ENCODE results near the gene TFDP1. TPM values are rescaled to one million over a fixed set of nuclear protein-coding genes. Genes with fewer than 3 reads are reported as not detected.

The TFDP1 gene
- polyA plus RNA-seq, 3 donors: 30.3 to 54.0 (median 37.6) TPM

DNA sequence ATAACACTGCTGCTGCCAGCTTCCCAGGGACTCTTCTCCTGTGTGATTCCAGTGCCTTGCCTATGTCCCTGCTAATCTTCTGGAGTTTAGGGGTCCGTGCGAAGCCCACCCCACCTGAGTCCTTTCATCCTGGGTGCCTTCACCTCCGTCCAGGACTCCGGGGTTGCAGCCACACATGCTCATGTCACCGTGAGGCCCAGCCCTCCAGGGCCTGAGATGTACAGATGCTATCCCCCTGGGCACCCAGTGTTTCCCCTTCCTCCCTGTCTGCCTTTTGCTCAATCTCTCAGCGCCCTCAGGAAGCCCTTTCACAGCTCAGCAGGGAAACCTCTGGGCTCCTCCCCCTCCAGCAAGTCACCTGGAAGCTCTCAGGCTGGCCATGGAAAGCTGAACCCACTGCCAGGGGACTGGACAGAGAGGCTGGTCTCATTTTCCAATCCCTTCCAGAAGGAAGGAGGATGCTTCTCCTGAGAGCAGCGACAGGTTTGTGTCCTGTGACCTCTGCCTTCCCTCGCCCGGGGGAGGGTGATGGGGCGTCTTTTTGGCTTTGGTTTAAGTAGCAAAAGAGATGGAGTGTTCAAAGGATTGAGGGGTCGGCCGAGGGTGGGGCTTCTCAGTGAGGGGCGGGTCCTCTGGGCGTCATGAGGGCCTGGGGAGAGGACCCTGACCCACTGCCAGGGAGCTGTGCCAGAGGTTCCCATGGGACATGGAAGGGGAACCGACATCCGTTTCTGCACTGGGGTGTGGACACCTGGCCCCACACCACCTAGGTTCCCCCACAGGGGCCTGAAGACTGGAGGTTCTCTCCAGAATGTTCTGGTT lies 30.8 kb upstream of the TFDP1 start:
- DNase-seq: no peak
- Histone ChIP-seq H3K4me2 (replicated peaks; ENCODE audit: extremely low read depth, low read length, poor library complexity, severe bottlenecking) (no peak overlapping the region), H4K20me1 (ENCODE audit: insufficient read depth, low read length) (no peaks in the 10 kb centered on the region), H3K9ac (ENCODE audit: insufficient read depth, low read length, poor library complexity, severe bottlenecking) (no peak overlapping the region), H2AFZ (ENCODE audit: insufficient read depth, low read depth, low read length, poor library complexity, severe bottlenecking) (no peak overlapping the region), H3K9me3 (replicated peaks in 1 of 2; ENCODE audit: control insufficient read depth in 1 of 2, insufficient read depth in 1 of 2, low read length in 2 of 2) (no peaks in the 10 kb centered on the region), H3K79me2 (ENCODE audit: insufficient read depth, low read length) (no peaks in the 10 kb centered on the region), H3K36me3 (replicated peaks in 1 of 2; ENCODE audit: control insufficient read depth in 1 of 2, insufficient read depth in 2 of 2, low read length in 2 of 2) (peaks cover 37 to 54% of the 10 kb centered on the region in 2 donors), H3K27ac (ENCODE audit: low read depth in 1 of 2, low read length in 2 of 2) (peak overlapping the region; percentile 26 to 46), H3K4me1 (ENCODE audit: control insufficient read depth in 1 of 2, insufficient read depth in 2 of 2, low read length in 2 of 2) (peaks cover 31 to 35% of the 10 kb centered on the region in 2 donors), H3K27me3 (ENCODE audit: control insufficient read depth in 2 of 2, insufficient read depth in 2 of 2, low read length in 2 of 2) (no peaks in the 10 kb centered on the region), H3K4me3 (replicated peaks in 1 of 3; ENCODE audit: low read depth in 2 of 3, low read length in 3 of 3) (no peak overlapping the region)
- Mint-ChIP-seq H3K27me3 (ENCODE audit: low read depth in 3 of 3) (peaks cover 0 to 7% (median 0%) of the 10 kb centered on the region in 3 donors), H3K36me3 (peaks cover 47 to 62% of the 10 kb centered on the region in 2 donors), H3K9me3 (peaks cover 0 to 10% (median 3%) of the 10 kb centered on the region in 7 donors), H3K4me1 (peaks cover 46% of the 10 kb centered on the region), H3K27ac (peak overlapping the region in 6 of 7 donors; percentile 57 to 81 (median 70)), H3K4me3 (peak overlapping the region in 1 of 2 donors; percentile 35)
- TF ChIP-seq, protein P1, sequence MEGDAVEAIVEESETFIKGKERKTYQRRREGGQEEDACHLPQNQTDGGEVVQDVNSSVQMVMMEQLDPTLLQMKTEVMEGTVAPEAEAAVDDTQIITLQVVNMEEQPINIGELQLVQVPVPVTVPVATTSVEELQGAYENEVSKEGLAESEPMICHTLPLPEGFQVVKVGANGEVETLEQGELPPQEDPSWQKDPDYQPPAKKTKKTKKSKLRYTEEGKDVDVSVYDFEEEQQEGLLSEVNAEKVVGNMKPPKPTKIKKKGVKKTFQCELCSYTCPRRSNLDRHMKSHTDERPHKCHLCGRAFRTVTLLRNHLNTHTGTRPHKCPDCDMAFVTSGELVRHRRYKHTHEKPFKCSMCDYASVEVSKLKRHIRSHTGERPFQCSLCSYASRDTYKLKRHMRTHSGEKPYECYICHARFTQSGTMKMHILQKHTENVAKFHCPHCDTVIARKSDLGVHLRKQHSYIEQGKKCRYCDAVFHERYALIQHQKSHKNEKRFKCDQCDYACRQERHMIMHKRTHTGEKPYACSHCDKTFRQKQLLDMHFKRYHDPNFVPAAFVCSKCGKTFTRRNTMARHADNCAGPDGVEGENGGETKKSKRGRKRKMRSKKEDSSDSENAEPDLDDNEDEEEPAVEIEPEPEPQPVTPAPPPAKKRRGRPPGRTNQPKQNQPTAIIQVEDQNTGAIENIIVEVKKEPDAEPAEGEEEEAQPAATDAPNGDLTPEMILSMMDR (IDR thresholded peaks at IDR 0.05): no peak
- intact Hi-C loops (cut with micrococcal nuclease): no loop called here
- 90% methylated on average over 14 of the region's 16 CpGs for WGBS (ENCODE audit: insufficient coverage)

- Histone ChIP-seq H4K20me1 (ENCODE audit: insufficient read depth, low read length) (no peaks in the 10 kb centered on the region), H3K4me1 (ENCODE audit: control insufficient read depth in 1 of 2, insufficient read depth in 2 of 2, low read length in 2 of 2) (peaks cover 37 to 40% of the 10 kb centered on the region in 2 donors), H3K9ac (ENCODE audit: insufficient read depth, low read length, poor library complexity, severe bottlenecking) (no peak overlapping the region), H3K36me3 (replicated peaks in 1 of 2; ENCODE audit: control insufficient read depth in 1 of 2, insufficient read depth in 2 of 2, low read length in 2 of 2) (peaks cover 31 to 48% of the 10 kb centered on the region in 2 donors), H3K4me2 (replicated peaks; ENCODE audit: extremely low read depth, low read length, poor library complexity, severe bottlenecking) (no peak overlapping the region), H3K27ac (ENCODE audit: low read depth in 1 of 2, low read length in 2 of 2) (no peak overlapping the region), H3K4me3 (replicated peaks in 1 of 3; ENCODE audit: low read depth in 2 of 3, low read length in 3 of 3) (no peak overlapping the region), H3K27me3 (ENCODE audit: control insufficient read depth in 2 of 2, insufficient read depth in 2 of 2, low read length in 2 of 2) (no peaks in the 10 kb centered on the region), H3K9me3 (replicated peaks in 1 of 2; ENCODE audit: control insufficient read depth in 1 of 2, insufficient read depth in 1 of 2, low read length in 2 of 2) (no peaks in the 10 kb centered on the region), H3K79me2 (ENCODE audit: insufficient read depth, low read length) (no peaks in the 10 kb centered on the region), H2AFZ (ENCODE audit: insufficient read depth, low read depth, low read length, poor library complexity, severe bottlenecking) (no peak overlapping the region)
- DNase-seq: no peak
- TF ChIP-seq, protein P1 (IDR thresholded peaks at IDR 0.05): no peak
- intact Hi-C loops (cut with micrococcal nuclease): no loop called here
- Mint-ChIP-seq H3K36me3 (peaks cover 41 to 56% of the 10 kb centered on the region in 2 donors), H3K27me3 (ENCODE audit: low read depth in 3 of 3) (peaks cover 0 to 7% (median 0%) of the 10 kb centered on the region in 3 donors), H3K4me3 (no peak overlapping the region), H3K9me3 (peaks cover 0 to 9% (median 3%) of the 10 kb centered on the region in 7 donors), H3K4me1 (peaks cover 52% of the 10 kb centered on the region), H3K27ac (no peak overlapping the region)
- WGBS (ENCODE audit: insufficient coverage): 93% methylated on average over 8 of the region's 9 CpGs
Measured at GRCh38 chr13:113554333-113554700, 30.2 kb upstream of the TFDP1 start.

Data from CD14-positive monocyte (primary cell).